Erythroblast (primary cell): Measurements from ENCODE around the gene SHD.
"Not testable (repeated sequence)": the region's sequence is repeated elsewhere in the genome, so short reads cannot be mapped to it uniquely, and the experiment has no call there.

Experiments used
- GATA1 ChIP-seq: IDR thresholded peaks from 2 replicates; pipeline ENCODE4 v1.6.1; 2011; ENCODE audit warnings: low read depth, mild to moderate bottlenecking, control low read depth, low read length, moderate library complexity
- POLR2A ChIP-seq: IDR thresholded peaks from 2 replicates; pipeline ENCODE4 v1.6.1; 2011; ENCODE audit warnings: mild to moderate bottlenecking, low read length

DNA sequence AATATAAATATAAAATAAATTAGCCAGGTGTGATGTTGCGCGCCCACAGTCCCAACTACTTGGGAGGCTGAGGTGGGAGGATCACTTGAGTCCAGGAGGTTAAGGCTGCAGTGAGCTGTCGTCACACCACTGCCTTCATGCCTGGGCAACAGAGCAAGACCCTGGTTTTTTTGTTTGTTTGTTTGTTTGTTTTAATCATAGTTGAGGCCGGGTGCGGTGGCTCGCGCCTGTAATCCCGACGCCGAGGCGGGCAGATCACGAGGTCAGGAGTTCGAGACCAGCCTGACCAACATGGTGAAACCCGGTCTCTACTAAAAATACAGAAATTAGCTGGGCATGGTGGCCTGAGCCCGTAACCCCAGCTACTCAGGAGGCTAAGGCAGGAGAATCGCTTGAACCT lies 41.6 kb upstream of the SHD start:
- TF ChIP-seq POLR2A, GATA1: not testable (repeated sequence)
